Mesenchymal stem cell (in vitro differentiated cells and primary cell): ENCODE measurements around the gene REV1.

Experiments used
- DNase-seq: peaks from one replicate; pipeline ENCODE4 v3.0.0-alpha.2; 2013
- H2AFZ ChIP-seq: one replicate; pipeline ENCODE4 v1.6.1; 2013; ENCODE audit warnings: low read depth, mild to moderate bottlenecking, control low read depth, inconsistent platforms, low read length, moderate library complexity
- H2AK5ac ChIP-seq: 2 replicates; pipeline ENCODE4 v1.6.1; 2013; ENCODE audit warnings: low read length, moderate library complexity, mild to moderate bottlenecking, inconsistent platforms; ENCODE audit not compliant: severe bottlenecking
- H2BK120ac ChIP-seq: one replicate; pipeline ENCODE4 v1.6.1; 2013; ENCODE audit warnings: low read depth, mild to moderate bottlenecking, inconsistent platforms, low read length, moderate library complexity
- H2BK12ac ChIP-seq, 2 experiments: one replicate each; pipeline ENCODE4 v1.6.1; 2013; ENCODE audit warnings: inconsistent platforms in 2 of 2, low read length in 2 of 2, mild to moderate bottlenecking in 2 of 2, moderate library complexity in 2 of 2, control low read depth in 1 of 2
- H2BK15ac ChIP-seq: one replicate; pipeline ENCODE4 v1.6.1; 2013; ENCODE audit warnings: mild to moderate bottlenecking, low read depth, inconsistent platforms; ENCODE audit not compliant: poor library complexity, severe bottlenecking
- H2BK5ac ChIP-seq: 2 replicates; pipeline ENCODE4 v1.6.1; 2013; ENCODE audit warnings: low read depth, mild to moderate bottlenecking, low read length, control low read depth, inconsistent platforms; ENCODE audit not compliant: poor library complexity, severe bottlenecking
- H3K14ac ChIP-seq, 2 experiments: one replicate each; pipeline ENCODE4 v1.6.1; 2013; ENCODE audit warnings: inconsistent platforms in 2 of 2, low read length in 2 of 2, control low read depth in 1 of 2, mild to moderate bottlenecking in 1 of 2, moderate library complexity in 1 of 2
- H3K18ac ChIP-seq, 2 experiments: one replicate each; pipeline ENCODE4 v1.6.1; 2013; ENCODE audit warnings: inconsistent platforms in 2 of 2, low read length in 2 of 2, control low read depth in 1 of 2, low read depth in 1 of 2, mild to moderate bottlenecking in 1 of 2
- H3K23ac ChIP-seq, 2 experiments: one replicate each; pipeline ENCODE4 v1.6.1; 2013; ENCODE audit warnings: inconsistent platforms in 2 of 2, low read length in 2 of 2, mild to moderate bottlenecking in 2 of 2, moderate library complexity in 2 of 2, control low read depth in 1 of 2
- H3K27ac ChIP-seq: 2 replicates; pipeline ENCODE4 v1.5.1; 2013; ENCODE audit warnings: mild to moderate bottlenecking, moderate library complexity, low read length, control low read depth, inconsistent platforms; ENCODE audit not compliant: poor library complexity, severe bottlenecking
- H3K27me3 ChIP-seq, 2 experiments: 2 replicates each; pipeline versions ENCODE4 v1.6.1 to v1.7.0; 2013; ENCODE audit warnings: low read length in 2 of 2, mild to moderate bottlenecking in 2 of 2, moderate library complexity in 2 of 2, control low read depth in 1 of 2, inconsistent platforms in 1 of 2; ENCODE audit not compliant: control insufficient read depth in 1 of 2, insufficient read depth in 1 of 2
- H3K36me3 ChIP-seq, 2 experiments: 2 replicates each; pipeline versions ENCODE4 v1.6.1 to v1.7.0; 2013; ENCODE audit warnings: low read length in 2 of 2, control low read depth in 1 of 2, inconsistent platforms in 1 of 2, low read depth in 1 of 2, mild to moderate bottlenecking in 1 of 2; ENCODE audit not compliant: insufficient read depth in 2 of 2, control insufficient read depth in 1 of 2
- H3K4ac ChIP-seq, 2 experiments: one replicate each; pipeline ENCODE4 v1.6.1; 2013; ENCODE audit warnings: inconsistent platforms in 2 of 2, low read length in 2 of 2, mild to moderate bottlenecking in 2 of 2, moderate library complexity in 2 of 2, control low read depth in 1 of 2, low read depth in 1 of 2
- H3K4me1 ChIP-seq: 2 replicates; pipeline ENCODE4 v1.6.1; 2013; ENCODE audit warnings: low read depth, low read length, control low read depth; ENCODE audit not compliant: control insufficient read depth, insufficient read depth
- H3K4me2 ChIP-seq: 2 replicates; pipeline ENCODE4 v1.6.1; 2013; ENCODE audit warnings: low read length, mild to moderate bottlenecking, inconsistent platforms; ENCODE audit not compliant: poor library complexity, severe bottlenecking
- H3K4me3 ChIP-seq, 2 experiments: 2 replicates each; pipeline versions ENCODE4 v1.5.1 to v1.7.0; 2013; ENCODE audit warnings: low read length in 2 of 2, mild to moderate bottlenecking in 2 of 2, control low read depth in 1 of 2, low read depth in 1 of 2; ENCODE audit not compliant: insufficient read depth in 1 of 2
- H3K79me1 ChIP-seq: replicated peaks from 2 replicates; pipeline ENCODE4 v1.6.1; 2013; ENCODE audit warnings: mild to moderate bottlenecking, control low read depth, low read length, inconsistent platforms; ENCODE audit not compliant: poor library complexity, severe bottlenecking
- H3K9ac ChIP-seq: 2 replicates; pipeline ENCODE4 v1.7.0; 2013; ENCODE audit warnings: mild to moderate bottlenecking, low read length, moderate library complexity
- H3K9me3 ChIP-seq: 2 replicates; pipeline ENCODE4 v1.7.0; 2013; ENCODE audit warnings: mild to moderate bottlenecking, low read length; ENCODE audit not compliant: control insufficient read depth
- H4K8ac ChIP-seq: one replicate; pipeline ENCODE4 v1.6.1; 2013; ENCODE audit warnings: inconsistent platforms, mild to moderate bottlenecking, low read length, moderate library complexity
- H4K91ac ChIP-seq: one replicate; pipeline ENCODE4 v1.6.1; 2013; ENCODE audit warnings: mild to moderate bottlenecking, low read length, inconsistent platforms
- WGBS: methylation state at CpG from one replicate; pipeline ENCODE4 v1.1.7; 2013; ENCODE audit warnings: mixed read lengths; 5-methylcytosine and 5-hydroxymethylcytosine counted together

Gene REV1

GRCh38 chr2:99420751-99421299 is 69.0 kb downstream of the REV1 start:
- Histone ChIP-seq H3K23ac (no peak overlapping the region), H3K27ac (peak overlapping the region; percentile 88), H3K4me2 (no peak overlapping the region), H3K14ac (no peak overlapping the region), H4K8ac (no peak overlapping the region), H2BK12ac (no peak overlapping the region), H3K79me1 (peaks cover 11% of the 10 kb centered on the region), H3K9me3 (no peaks in the 10 kb centered on the region), H2AK5ac (peak overlapping the region; percentile 42), H2BK5ac (no peak overlapping the region), H3K36me3 (peaks cover 13 to 75% of the 10 kb centered on the region in 2 experiments), H3K18ac (no peak overlapping the region), H4K91ac (no peak overlapping the region), H2BK120ac (no peak overlapping the region), H3K27me3 (no peaks in the 10 kb centered on the region), H3K9ac (peak overlapping the region; percentile 23), H3K4me1 (peaks cover 9% of the 10 kb centered on the region), H3K4me3 (no peak overlapping the region), H3K4ac (no peak overlapping the region), H2AFZ (no peak overlapping the region), H2BK15ac (no peak overlapping the region)
- peak; percentile 19 for DNase-seq
- 67% methylated on average over 3 of the region's 5 CpGs for WGBS

GRCh38 chr2:99420031-99420430 is 69.8 kb downstream of the REV1 start:
- peaks cover 13 to 83% of the 10 kb centered on the region in 2 experiments for H3K36me3 ChIP-seq
- WGBS = 76% methylated on average over 1 of the region's 1 CpG
- H3K18ac ChIP-seq = no peak overlapping the region
- no peak overlapping the region for H3K23ac ChIP-seq
- no peak overlapping the region for H3K14ac ChIP-seq
- H2BK12ac ChIP-seq = no peak overlapping the region
- peaks cover 16% of the 10 kb centered on the region for H3K79me1 ChIP-seq
- H4K8ac ChIP-seq = no peak overlapping the region
- H3K27ac ChIP-seq = peak overlapping the region; percentile 93
- H2BK15ac ChIP-seq = no peak overlapping the region
- H3K9ac ChIP-seq = no peak overlapping the region
- H2AFZ ChIP-seq = no peak overlapping the region
- H2BK120ac ChIP-seq = no peak overlapping the region
- H4K91ac ChIP-seq = no peak overlapping the region
- no peak for DNase-seq
- peak overlapping the region; percentile 49 for H3K4me2 ChIP-seq
- peak overlapping the region; percentile 54 for H2BK5ac ChIP-seq
- peak overlapping the region; percentile 28 for H2AK5ac ChIP-seq
- H3K27me3 ChIP-seq = no peaks in the 10 kb centered on the region
- no peak overlapping the region for H3K4me3 ChIP-seq
- H3K4me1 ChIP-seq = peaks cover 9% of the 10 kb centered on the region
- no peak overlapping the region for H3K4ac ChIP-seq
- no peaks in the 10 kb centered on the region for H3K9me3 ChIP-seq

GRCh38 chr2:99417396-99417795 is 72.4 kb downstream of the REV1 start:
- no peak overlapping the region for H2AFZ ChIP-seq
- no peak overlapping the region for H2AK5ac ChIP-seq
- peaks cover 14% of the 10 kb centered on the region for H3K79me1 ChIP-seq
- no peak overlapping the region for H3K23ac ChIP-seq
- H3K4ac ChIP-seq = no peak overlapping the region
- H3K4me2 ChIP-seq = no peak overlapping the region
- H3K14ac ChIP-seq = no peak overlapping the region
- no peak overlapping the region for H3K18ac ChIP-seq
- 95% methylated on average over 3 of the region's 3 CpGs for WGBS
- DNase-seq = no peak
- no peak overlapping the region for H4K8ac ChIP-seq
- no peak overlapping the region for H3K9ac ChIP-seq
- H2BK5ac ChIP-seq = no peak overlapping the region
- H3K4me1 ChIP-seq = peaks cover 9% of the 10 kb centered on the region
- H4K91ac ChIP-seq = no peak overlapping the region
- H3K9me3 ChIP-seq = no peaks in the 10 kb centered on the region
- no peak overlapping the region for H2BK120ac ChIP-seq
- H3K27me3 ChIP-seq = no peaks in the 10 kb centered on the region
- no peak overlapping the region for H2BK15ac ChIP-seq
- H2BK12ac ChIP-seq = no peak overlapping the region
- no peak overlapping the region for H3K4me3 ChIP-seq
- H3K27ac ChIP-seq = no peak overlapping the region
- H3K36me3 ChIP-seq = peaks cover 15 to 85% of the 10 kb centered on the region in 2 experiments

GRCh38 chr2:99414566-99414965 is 75.3 kb downstream of the REV1 start:
- no peak overlapping the region for H3K14ac ChIP-seq
- H2BK12ac ChIP-seq = no peak overlapping the region
- H3K36me3 ChIP-seq = peaks cover 25 to 89% of the 10 kb centered on the region in 2 experiments
- no peak overlapping the region for H3K9ac ChIP-seq
- no peak overlapping the region for H3K4ac ChIP-seq
- H3K27me3 ChIP-seq = no peaks in the 10 kb centered on the region
- WGBS = no CpG with 5 or more reads among the region's 1 CpG
- no peaks in the 10 kb centered on the region for H3K9me3 ChIP-seq
- H2BK5ac ChIP-seq = no peak overlapping the region
- peaks cover 16% of the 10 kb centered on the region for H3K79me1 ChIP-seq
- no peak overlapping the region for H2BK120ac ChIP-seq
- H3K4me2 ChIP-seq = no peak overlapping the region
- no peak overlapping the region for H4K91ac ChIP-seq
- no peak overlapping the region for H3K23ac ChIP-seq
- H3K4me1 ChIP-seq = peaks cover 5% of the 10 kb centered on the region
- no peak overlapping the region for H3K18ac ChIP-seq
- no peak overlapping the region for H3K4me3 ChIP-seq
- H2BK15ac ChIP-seq = no peak overlapping the region
- no peak for DNase-seq
- H4K8ac ChIP-seq = no peak overlapping the region
- H2AK5ac ChIP-seq = no peak overlapping the region
- no peak overlapping the region for H2AFZ ChIP-seq
- no peak overlapping the region for H3K27ac ChIP-seq
